Lower leg skin (tissue), 3 donors: ENCODE results near the gene DENND6B.

Source experiments
- CTCF ChIP-seq, 3 donors: fragments of 450-650 bp; IDR thresholded peaks; one replicate each; pipeline ENCODE4 v1.5.1; 2016; ENCODE audit warnings: antibody characterized with exemption in 3 of 3, mild to moderate bottlenecking in 3 of 3, moderate library complexity in 2 of 3
- POLR2A ChIP-seq, 2 donors: fragments of 450-650 bp; IDR thresholded peaks; one replicate each; pipeline ENCODE4 v1.6.1; 2016 to 2017; ENCODE audit warnings: antibody characterized with exemption in 2 of 2, mild to moderate bottlenecking in 1 of 2, moderate library complexity in 1 of 2

DNA sequence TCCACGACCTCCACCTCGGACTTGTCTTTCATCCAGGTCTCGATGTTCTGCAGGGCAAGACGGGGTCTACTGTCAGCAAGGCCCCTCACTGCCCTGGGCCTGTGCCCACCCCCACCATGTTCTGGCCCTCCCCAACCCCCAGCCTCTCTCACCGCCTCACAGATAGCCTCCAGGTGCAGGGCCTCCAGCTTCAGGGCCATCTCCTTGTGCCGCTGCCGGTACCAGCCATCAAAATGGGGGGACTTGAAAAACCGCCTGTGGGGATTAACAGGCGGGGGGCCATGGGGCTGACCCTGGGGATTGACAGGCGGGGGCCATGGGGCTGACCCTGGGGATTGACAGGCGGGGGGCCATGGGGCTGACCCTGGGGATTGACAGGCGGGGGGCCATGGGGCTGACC, 14.4 kb downstream of the DENND6B start:
- TF ChIP-seq POLR2A (IDR thresholded peaks at IDR 0.05) (no peak), CTCF (IDR thresholded peaks at IDR 0.05) (no peak)
